LNCAP (cell line): ENCODE data around the gene NCOA6.

Experiments
- TF ChIP-seq, protein P1 (sequence below): fragments of 450-650 bp; IDR thresholded peaks from 2 replicates; pipeline ENCODE4 v1.5.1; 2017; ENCODE audit warnings: mild to moderate bottlenecking

Gene NCOA6

GRCh38 chr20:34776177-34776576, 49.3 kb downstream of the NCOA6 start:
- TF ChIP-seq, protein P1, sequence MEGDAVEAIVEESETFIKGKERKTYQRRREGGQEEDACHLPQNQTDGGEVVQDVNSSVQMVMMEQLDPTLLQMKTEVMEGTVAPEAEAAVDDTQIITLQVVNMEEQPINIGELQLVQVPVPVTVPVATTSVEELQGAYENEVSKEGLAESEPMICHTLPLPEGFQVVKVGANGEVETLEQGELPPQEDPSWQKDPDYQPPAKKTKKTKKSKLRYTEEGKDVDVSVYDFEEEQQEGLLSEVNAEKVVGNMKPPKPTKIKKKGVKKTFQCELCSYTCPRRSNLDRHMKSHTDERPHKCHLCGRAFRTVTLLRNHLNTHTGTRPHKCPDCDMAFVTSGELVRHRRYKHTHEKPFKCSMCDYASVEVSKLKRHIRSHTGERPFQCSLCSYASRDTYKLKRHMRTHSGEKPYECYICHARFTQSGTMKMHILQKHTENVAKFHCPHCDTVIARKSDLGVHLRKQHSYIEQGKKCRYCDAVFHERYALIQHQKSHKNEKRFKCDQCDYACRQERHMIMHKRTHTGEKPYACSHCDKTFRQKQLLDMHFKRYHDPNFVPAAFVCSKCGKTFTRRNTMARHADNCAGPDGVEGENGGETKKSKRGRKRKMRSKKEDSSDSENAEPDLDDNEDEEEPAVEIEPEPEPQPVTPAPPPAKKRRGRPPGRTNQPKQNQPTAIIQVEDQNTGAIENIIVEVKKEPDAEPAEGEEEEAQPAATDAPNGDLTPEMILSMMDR, result no peak

DNA sequence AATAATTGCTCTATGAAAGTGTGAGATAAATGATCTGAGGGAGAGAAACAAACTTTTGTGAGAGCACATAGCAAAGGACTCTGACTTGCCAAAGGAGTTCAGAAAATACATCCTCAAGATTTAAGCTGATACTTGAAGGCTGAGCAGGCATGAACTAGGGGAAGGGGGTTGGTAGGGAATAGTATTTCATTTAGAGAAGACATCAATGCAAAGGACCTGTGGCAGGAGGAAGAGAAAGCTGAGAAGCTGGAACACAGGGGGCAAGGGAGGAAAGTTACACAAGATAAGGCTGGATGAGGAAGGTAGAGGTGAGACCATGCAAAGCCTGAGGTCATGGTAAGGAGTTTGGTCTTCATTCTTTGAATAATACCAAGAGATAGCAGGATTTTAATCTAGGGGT, 50.6 kb downstream of the NCOA6 start:
- TF ChIP-seq, protein P1, result no peak

DNA sequence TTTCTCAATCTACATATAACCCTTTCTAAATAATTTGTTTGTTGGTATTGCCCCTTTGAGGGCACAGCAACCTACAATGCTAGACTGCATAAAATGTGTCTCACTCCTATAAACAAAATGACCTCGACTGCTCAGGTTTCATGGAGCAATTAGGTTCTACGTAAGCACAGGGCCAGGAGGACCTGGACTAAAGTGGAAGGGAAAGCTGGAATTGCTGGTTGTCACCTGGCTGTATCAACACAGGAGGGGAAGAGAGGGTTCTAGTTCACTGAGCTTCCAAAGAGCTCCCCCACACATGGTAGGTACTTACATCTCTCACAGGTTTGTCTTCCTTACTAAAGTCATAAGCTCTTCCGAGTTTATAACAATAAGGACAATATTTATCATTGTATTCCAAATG, 51.0 kb downstream of the NCOA6 start:
- TF ChIP-seq, protein P1, result no peak

DNA sequence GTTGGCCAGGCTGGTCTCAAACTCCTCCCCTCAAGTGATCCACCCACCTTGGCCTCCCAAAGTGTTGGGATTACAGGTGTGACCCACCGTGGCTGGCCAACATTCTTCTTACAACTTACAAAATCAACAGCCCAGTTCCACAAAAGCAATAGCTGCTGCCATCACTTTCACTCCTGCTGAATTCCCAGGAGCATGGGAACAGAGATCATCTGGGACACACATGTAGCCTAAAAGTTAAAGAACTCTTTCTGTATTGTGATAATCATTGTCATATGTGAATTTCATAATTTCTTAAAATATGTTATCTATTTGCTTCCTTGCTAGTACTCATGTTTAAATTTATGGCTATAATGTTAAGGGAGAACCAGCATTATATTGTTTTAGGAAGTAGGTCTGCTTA, 51.7 kb downstream of the NCOA6 start:
- TF ChIP-seq, protein P1, result no peak

- TF ChIP-seq, protein P1, result no peak
Observed at GRCh38 chr20:34772437-34772836, 53.0 kb downstream of the NCOA6 start.

GRCh38 chr20:34771680-34772081, 53.8 kb downstream of the NCOA6 start:
- TF ChIP-seq, protein P1, result no peak

DNA sequence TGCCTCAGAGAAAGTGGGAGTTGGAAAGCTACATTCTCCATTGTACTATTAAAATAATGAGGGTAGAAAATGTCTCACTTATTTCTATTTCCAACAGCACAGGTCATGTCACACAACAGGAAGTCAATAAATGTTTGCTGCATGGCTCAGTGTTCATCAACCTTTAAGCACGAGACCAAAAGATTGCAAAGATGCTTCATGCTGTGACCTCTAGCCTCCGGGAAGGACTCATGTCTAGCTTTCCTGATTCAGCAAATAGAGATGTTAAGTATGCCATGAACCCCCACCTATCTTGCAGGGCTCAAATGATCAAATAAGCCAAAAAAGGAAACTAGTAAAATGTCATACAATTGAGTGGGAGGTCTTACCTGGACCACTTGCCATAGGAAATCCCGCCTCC, 57.4 kb downstream of the NCOA6 start:
- TF ChIP-seq, protein P1, result no peak

DNA sequence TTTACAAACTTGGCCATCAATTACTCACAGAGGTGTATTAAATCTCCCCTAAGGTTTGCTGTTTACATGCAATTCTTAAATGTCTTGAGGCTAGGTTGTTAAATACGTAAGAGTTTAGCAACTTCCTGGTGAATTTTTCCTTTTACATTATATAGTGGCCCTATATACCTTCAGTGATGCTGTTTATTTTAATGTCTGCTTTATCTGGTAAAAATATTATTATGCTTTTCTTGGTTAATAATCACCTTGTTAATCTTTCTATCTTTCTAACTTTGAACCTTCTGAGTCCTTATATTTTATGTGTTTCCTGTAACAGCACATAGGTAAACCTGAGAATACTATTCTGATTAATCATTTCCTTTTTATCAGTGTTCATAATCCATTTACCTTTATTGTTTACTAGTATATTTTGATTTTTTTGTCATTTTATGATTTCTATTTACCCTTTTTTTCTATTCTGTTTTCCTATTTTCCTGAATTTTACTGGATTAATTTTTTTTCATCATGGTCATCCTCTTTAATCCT, 63.4 kb downstream of the NCOA6 start:
- TF ChIP-seq, protein P1, result no peak
